ENCODE measurements around the gene DOCK4. TPM values are rescaled to one million over a fixed set of nuclear protein-coding genes. Genes with fewer than 3 reads are reported as not detected.

The DOCK4 gene
- total RNA-seq, 2 donors from 2014 or later = 6.5 to 11.1 TPM

GRCh38 chr7:111813306-111813705 is 392.9 kb downstream of the DOCK4 start:
- Histone ChIP-seq H3K4me1 (no peaks in the 10 kb centered on the region), H3K9ac (ENCODE audit: low read depth in 2 of 2, low read length in 2 of 2) (no peak overlapping the region), H3K9me3 (no peaks in the 10 kb centered on the region), H3K36me3 (no peaks in the 10 kb centered on the region), H3K27ac (no peak overlapping the region), H3K4me3 (no peak overlapping the region), H3K27me3 (no peaks in the 10 kb centered on the region)
- TF ChIP-seq CTCF (IDR thresholded peaks at IDR 0.05) = no peak
- DNase-seq = no peak
- intact Hi-C loops (cut with DNase I) = no loop called here

- no peak overlapping the region for H3K9ac ChIP-seq (ENCODE audit: low read depth in 2 of 2, low read length in 2 of 2)
- DNase-seq = no peak
Observed at GRCh38 chr7:111806232-111806631, 400.0 kb downstream of the DOCK4 start.

GRCh38 chr7:111803015-111803758 is 403.0 kb downstream of the DOCK4 start:
- Histone ChIP-seq H3K4me1 (no peaks in the 10 kb centered on the region), H3K9me3 (no peaks in the 10 kb centered on the region), H3K27ac (no peak overlapping the region), H3K27me3 (no peaks in the 10 kb centered on the region), H3K36me3 (no peaks in the 10 kb centered on the region), H3K4me3 (no peak overlapping the region), H3K9ac (ENCODE audit: low read depth in 2 of 2, low read length in 2 of 2) (no peak overlapping the region)
- intact Hi-C loops (cut with DNase I) = no loop called here
- DNase-seq = no peak
- TF ChIP-seq CTCF (IDR thresholded peaks at IDR 0.05) = no peak

More at GRCh38 chr7:111806232-111806631, 400.0 kb downstream of the DOCK4 start:
- Histone ChIP-seq H3K36me3 (no peaks in the 10 kb centered on the region), H3K4me3 (no peak overlapping the region), H3K27ac (no peak overlapping the region), H3K4me1 (no peaks in the 10 kb centered on the region), H3K27me3 (no peaks in the 10 kb centered on the region), H3K9me3 (no peaks in the 10 kb centered on the region)
- intact Hi-C loops (cut with DNase I) = no loop called here
- TF ChIP-seq CTCF (IDR thresholded peaks at IDR 0.05) = no peak

- Histone ChIP-seq H3K4me1 (no peaks in the 10 kb centered on the region), H3K27ac (no peak overlapping the region), H3K9ac (ENCODE audit: low read depth in 2 of 2, low read length in 2 of 2) (no peak overlapping the region), H3K4me3 (no peak overlapping the region), H3K9me3 (no peaks in the 10 kb centered on the region), H3K27me3 (no peaks in the 10 kb centered on the region), H3K36me3 (no peaks in the 10 kb centered on the region)
- no peak for TF ChIP-seq CTCF (IDR thresholded peaks at IDR 0.05)
- intact Hi-C loops (cut with DNase I) = no loop called here
- no peak for DNase-seq
Observed at GRCh38 chr7:111802194-111802772, 403.9 kb downstream of the DOCK4 start.

GRCh38 chr7:111801277-111801676 is 404.9 kb downstream of the DOCK4 start:
- H3K4me3 ChIP-seq = no peak overlapping the region
- TF ChIP-seq CTCF (IDR thresholded peaks at IDR 0.05) = no peak
- no peaks in the 10 kb centered on the region for H3K36me3 ChIP-seq
- H3K27ac ChIP-seq = no peak overlapping the region
- DNase-seq = no peak
- H3K9me3 ChIP-seq = no peaks in the 10 kb centered on the region
- no peaks in the 10 kb centered on the region for H3K4me1 ChIP-seq
- intact Hi-C loops (cut with DNase I) = no loop called here
- no peak overlapping the region for H3K9ac ChIP-seq (ENCODE audit: low read depth in 2 of 2, low read length in 2 of 2)
- no peaks in the 10 kb centered on the region for H3K27me3 ChIP-seq

Measured in colonic mucosa (tissue), 4 donors.